NCI-H2107 treated with DMSO at 0.1 percent for 48 hours (cell line): ENCODE measurements around the gene ZACN.
"Not testable (repeated sequence)": the region's sequence is repeated elsewhere in the genome, so short reads cannot be mapped to it uniquely, and the experiment has no call there.

Source experiments
- DNase-seq: peaks from one replicate; lab custom pipeline; 2025; ENCODE audit not compliant: unreplicated experiment; lab: John Stamatoyannopoulos, UW

Gene ZACN

DNA sequence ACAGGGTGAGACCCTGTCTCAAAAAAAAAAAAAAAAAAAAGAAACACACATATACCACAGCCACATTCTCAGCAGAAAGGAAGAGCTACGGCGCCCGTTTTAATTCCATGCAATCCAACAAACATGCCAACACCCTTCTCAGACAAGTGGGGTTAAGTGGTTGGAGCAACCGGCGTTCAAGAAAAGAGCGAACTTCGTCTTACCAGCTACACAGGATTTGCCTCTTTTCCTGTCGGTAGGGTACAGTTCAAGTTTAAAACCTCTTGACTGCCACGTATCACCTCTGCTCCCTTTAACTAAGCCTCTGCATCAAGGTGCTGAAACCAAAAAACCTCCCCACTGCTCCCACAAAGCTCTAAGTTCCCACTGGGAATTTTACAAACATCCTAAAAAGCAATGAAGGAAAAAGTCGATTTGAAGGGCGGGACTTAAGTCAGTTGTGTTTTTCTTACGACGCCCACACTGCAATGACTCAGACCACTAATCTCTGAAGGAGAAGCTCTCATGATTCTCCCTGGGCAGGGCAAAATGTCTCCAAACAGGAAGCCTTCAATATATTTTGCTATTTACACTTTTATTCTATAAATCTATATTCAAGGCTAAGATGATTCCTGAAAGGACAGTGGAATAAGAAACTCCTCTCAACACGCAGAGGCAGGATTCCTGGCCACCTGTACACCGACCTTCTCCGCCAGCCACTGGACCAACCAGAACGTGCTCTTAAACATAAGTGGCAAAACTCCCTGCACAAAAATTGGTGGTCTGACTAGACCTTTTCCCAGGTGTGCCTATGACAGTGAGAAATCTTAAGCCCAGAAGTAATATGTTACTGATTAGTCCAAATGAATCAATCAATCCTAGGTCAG, 25.5 kb upstream of the ZACN start:
- no peak for DNase-seq

DNA sequence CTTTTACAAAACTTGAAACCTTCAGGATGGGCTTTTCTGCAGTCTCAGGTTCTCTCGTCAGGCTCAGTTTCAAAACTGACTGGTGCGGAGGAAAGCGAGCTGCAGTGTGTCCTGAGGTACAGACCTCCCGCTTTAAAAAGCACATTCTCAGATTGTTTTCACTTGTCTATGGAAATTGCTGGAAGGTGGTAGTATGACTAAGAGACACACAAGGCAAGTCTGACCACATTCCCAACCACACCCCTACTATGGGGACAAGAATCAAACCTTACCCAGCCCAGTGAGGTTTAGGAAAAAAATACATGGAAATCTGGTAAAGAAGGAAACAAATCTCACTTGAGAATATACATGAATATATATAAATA, 24.9 kb upstream of the ZACN start:
- no peak for DNase-seq

DNA sequence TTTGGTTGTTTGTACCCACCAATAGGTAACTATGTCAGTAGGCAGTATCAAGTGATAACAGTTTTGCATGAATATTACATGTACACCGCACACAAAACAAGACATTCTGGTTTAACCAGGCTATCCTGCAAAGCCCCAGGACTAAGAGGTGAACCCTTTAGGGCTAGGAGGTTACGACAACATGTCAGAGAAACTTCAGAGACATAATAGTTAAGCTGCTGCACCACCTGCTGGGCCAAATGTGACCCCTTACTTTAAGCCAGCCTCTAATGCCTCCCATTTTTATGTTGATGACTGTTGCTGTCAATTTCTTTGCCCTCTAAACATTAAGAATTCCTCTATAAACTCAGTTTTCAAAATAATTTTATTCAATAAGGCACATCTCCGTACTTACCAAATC, 22.1 kb upstream of the ZACN start:
- no peak for DNase-seq

DNA sequence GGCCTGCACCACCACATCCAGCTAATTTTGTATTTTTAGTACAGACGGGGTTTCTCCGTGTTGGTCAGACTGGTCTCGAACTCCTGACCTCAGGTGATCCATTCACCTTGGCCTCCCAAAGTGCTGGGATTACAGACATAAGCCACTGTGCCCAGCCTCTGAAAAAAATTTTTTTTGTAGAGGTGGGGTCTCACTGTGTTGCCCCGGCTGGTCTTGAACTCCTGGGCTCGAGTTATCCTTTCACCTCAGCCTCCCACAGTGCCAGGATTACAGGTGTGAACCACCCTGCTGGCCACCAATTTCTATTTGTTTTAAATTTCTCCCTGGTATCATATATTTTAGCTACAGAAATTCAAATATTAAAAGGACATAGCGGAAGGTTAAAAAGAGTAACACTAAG, 20.7 kb upstream of the ZACN start:
- not testable (repeated sequence) for DNase-seq

DNA sequence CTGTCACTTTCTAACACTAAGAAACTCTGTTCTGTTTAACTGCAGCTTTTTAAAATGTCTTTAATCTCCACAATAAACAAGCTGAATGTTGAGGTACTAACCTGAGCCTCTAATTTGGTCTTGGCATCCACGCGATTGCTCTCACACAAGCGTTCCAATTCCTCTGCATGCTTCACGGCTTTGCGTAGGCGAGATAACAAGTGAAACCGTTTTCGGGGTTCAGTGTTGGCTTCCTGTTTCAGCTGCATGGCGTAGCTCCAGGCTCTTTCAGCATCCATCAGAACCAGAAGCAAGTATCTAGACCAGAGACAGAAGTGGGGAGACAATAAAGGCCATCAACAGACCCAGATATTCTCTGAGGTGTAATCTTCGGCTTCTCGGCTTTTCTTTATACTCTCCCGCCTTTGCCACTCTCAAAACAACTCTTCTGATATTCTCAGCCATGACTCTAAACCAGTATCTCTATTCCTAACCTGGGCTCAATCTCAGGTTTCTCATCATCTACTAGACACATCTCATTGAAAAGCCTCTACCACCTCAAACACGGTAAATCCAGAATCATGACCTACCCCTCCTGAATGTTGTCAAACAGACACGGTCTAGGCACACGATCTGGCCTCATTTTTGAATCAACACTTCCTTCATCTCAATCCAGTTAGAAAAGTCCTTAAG, 15.0 kb upstream of the ZACN start:
- DNase-seq = no peak

DNA sequence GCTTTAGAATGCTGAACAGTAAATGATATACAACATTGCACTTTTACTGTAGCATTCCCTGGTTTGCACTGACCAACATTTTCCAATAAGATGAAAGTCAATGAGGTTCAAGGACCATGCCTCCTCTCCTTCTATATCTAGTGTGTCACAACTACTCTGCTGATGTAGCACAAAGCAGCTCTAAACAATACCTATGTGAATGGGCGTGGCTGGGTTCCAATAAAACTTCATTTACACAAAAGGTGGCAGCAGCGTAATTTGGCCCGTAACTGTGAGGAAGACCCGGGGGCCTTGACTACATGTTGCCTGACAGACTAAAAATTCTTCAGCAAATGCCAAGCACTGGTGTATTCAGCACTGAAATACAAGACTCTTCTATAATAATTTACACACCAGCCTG, 13.2 kb upstream of the ZACN start:
- no peak for DNase-seq

DNA sequence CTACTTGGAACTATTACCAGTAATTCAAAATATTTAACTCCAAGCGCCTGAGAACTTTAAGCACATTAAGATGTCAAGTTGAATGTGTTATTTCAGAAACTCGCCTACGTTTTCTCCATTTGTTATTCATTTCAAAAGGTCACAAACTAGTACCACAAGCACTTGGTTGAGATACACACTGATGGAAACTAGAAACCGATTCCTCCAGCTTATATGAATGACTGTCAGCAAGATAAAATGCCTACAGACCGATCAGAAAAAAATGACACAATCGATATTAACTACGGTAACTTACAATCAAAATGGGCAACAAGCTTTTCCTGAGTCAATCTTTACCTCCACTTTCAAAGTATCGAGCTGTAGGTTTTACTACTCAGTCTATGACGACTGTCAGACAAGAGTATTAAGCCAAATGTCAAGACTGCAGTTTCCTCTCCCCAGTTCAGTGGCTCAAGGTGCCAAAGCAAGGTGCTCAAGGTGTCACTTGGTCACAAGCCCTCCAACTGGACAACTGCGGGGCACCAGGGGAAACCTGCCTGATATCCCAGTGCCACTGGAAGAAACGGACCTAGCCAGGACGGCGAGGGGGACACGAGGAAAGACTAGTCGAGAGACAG, 7.3 kb upstream of the ZACN start:
- no peak for DNase-seq

DNA sequence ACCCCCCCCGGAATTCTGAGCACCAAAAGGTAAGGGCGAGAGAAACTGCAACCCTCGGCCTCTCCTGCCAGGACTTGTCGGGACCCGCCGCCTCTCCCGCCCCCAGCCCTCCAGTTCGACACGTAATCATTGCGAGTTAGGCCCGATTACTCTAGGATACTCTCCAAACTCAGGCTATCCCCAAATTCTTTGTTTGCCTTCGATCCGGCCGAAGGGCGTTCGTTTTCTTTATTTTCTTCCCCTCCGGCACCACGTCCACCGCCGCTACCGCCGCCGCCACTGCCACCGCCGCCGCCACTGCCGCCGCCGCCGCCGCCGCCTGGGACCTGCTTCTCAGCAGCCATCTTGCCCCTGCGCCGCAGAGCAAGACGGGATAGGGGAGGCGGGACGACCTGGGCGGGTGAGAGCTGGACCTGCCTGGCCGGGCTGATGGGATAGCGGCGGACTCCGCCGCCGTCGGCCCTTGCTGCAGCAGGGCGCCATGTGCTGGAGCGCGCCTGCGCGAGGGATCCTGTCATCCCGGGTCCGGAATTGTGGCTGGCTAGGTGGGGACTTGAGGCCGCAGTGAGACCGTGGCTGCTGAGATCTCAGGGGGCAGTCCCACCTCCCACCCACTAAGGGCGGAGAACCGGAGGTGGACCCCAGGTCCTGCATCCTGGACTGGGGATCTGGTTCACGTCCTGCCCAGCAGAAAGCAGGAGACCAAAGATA, 6.7 kb upstream of the ZACN start, which contains the start of gene SRP68:
Gene SRP68, minus strand, starts transcription at position 370 of the 711 bp plus-strand sequence. Its CDS starts 26 bp downstream, at position 344.
- DNase-seq = peak; percentile 50

DNA sequence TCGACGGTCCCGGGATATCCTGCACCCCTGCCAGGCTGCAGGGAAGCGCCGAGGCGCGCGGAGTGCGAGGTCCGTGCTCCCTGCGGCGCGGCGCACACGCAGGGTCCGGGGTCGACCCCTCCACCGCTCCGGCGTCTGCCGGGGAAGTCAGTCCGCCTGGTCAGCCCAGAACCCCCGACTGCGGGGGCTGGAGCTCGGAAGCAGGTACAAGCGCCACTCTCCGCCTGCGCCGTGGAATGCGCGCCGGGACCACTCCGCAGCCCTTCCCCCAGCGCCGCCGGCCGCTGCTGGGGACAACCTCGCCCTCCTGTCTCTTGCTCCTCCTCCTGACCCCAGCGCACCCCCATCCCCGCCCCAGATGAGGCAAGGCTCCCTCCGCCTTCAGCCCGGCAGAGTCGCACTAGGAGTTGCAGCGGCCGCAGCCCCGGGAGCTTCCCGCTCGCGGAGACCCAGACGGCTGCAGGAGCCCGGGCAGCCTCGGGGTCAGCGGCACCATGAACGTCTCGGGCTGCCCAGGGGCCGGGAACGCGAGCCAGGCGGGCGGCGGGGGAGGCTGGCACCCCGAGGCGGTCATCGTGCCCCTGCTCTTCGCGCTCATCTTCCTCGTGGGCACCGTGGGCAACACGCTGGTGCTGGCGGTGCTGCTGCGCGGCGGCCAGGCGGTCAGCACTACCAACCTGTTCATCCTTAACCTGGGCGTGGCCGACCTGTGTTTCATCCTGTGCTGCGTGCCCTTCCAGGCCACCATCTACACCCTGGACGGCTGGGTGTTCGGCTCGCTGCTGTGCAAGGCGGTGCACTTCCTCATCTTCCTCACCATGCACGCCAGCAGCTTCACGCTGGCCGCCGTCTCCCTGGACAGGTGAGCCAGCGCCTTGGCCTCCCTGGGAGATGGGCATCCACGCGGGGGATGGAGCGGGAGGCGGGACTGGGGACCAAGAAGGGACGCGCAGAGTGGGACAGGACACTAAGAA, 4.3 kb upstream of the ZACN start, which contains the start of gene GALR2:
Gene GALR2, plus strand, starts transcription at position 392 of the 974 bp plus-strand sequence. Its CDS starts 103 bp downstream, at position 495.
- DNase-seq = no peak

DNA sequence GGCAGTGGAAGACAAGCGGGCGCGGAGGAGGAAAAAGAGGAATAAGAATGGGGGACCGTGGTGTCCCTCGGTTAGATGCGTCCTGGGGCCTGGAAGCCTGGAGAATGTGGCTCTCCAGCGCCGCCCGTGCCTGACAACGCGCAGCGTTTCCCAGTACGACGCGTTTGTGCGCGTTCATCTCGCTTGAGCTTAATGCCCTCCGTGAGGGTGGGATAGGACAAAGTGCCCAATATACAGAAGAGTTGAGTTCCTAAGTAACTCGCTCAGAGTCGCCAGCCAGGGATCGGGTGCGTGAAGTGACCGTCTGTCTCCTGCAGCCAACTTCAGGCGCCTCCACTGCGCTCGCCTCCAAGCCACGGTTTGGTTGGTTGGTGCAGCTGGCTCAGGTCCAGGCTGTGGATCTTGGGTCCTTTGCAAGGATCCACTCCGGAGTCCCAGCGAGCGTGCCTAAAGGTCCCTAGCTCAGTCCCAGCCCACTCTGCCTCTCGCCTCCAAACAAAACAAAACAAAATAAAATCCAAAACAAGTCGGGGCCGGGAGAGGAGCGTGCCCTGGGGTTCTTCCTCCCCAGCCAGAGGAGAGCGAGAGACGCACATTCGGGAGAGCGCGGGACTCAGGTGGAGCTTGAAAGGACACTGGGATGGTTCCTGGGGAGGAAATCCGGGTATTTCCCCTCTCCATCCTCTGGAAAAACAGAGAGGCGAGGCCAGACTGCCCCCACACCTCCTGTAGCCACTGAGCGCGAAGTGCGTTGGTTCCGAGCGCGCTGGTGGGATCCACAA, 3.4 kb upstream of the ZACN start:
- DNase-seq = no peak

DNA sequence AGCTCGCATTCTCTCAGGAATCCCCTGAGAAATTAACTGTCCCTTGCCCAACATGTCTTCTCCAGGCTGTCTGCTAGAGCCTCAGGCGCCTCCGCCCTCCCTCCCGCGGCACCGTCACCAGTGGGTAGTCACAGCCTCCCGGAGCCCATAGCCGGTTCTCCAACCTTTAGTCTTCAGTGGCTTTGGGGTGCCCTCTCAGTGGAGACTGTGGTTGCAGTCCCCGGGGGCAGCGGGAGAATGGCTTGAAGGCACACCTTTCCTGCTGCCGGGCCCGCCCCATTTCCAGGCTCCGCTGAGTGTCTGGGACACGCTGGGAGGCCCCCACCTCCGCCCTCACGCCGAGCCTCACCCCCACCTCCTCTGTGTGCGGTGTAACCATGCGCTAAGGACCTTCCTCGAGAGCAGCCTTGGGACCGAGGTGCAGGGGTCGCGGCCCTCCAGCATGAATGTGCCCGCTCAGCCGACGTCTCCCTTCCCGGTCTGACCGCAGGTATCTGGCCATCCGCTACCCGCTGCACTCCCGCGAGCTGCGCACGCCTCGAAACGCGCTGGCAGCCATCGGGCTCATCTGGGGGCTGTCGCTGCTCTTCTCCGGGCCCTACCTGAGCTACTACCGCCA, 2.7 kb upstream of the ZACN start:
- no peak for DNase-seq

DNA sequence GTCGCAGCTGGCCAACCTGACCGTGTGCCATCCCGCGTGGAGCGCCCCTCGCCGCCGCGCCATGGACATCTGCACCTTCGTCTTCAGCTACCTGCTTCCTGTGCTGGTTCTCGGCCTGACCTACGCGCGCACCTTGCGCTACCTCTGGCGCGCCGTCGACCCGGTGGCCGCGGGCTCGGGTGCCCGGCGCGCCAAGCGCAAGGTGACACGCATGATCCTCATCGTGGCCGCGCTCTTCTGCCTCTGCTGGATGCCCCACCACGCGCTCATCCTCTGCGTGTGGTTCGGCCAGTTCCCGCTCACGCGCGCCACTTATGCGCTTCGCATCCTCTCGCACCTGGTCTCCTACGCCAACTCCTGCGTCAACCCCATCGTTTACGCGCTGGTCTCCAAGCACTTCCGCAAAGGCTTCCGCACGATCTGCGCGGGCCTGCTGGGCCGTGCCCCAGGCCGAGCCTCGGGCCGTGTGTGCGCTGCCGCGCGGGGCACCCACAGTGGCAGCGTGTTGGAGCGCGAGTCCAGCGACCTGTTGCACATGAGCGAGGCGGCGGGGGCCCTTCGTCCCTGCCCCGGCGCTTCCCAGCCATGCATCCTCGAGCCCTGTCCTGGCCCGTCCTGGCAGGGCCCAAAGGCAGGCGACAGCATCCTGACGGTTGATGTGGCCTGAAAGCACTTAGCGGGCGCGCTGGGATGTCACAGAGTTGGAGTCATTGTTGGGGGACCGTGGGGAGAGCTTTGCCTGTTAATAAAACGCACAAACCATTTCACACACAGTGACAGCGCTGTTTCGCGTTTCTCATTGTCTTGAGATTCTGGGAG, 2.0 kb upstream of the ZACN start:
- no peak for DNase-seq

DNA sequence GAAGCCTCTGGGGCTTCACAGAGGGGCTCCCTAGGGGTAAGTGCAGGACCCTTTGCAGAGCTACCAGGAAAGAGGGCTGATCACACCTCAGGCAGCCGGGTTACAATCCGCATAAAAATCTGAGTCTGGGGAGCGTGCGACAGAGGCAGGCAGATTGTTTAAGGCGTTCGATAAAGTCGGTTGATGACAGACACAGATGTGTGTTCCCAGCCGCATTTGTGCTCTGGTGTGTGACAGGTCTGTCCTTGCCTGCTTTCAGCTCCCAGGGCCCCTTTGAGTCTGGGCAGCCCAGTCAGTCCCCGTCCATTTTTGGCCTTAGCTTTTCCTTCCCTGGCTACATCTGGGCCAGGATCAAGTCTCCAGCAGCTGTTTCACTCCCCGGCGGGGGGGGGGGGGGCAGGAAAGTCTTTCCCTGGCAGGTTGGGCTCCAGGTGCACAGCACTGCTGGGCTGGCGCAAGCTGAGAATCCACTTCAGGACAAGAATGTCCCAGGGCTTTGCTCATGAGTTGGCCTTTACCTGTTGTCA, 1.3 kb upstream of the ZACN start:
- DNase-seq = peak; percentile 20

DNA sequence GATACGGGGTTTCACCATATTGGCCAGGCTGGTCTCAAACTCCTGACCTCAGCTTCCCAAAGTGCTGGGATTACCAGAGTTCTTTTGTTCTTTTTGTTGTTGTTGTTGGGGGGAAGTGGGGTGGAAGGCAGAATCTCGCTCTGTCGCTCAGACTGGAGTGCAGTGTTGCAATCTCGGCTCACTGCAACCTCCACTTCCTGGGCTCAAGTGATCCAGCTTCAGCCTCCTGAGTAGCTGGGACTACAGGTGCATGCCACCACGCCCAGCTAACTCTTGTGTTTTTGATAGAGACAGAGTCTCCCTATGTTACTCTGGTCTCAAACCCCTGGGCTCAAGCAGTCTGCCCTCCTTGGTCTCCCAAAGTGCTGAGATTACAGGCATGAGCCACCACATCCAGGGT, 612 bp upstream of the ZACN start:
- not testable (repeated sequence) for DNase-seq

DNA sequence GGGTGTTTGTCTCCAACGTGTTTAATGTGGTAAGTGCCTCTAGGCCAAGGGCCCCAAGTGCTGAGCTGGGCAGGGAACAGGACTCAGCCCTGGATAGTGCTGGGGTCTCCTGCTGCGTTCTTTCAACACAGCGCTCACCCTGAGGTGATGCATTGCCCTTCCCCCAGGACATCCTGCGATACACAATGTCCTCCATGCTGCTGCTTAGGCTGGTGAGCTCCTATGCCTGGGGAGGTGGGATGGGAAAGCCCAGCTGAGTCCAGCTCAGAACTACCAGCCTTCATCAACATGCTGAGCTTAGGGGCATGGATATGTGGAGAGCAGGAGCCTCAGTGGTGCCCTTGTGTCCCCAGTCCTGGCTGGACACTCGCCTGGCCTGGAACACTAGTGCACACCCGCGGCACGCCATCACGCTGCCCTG, 563 bp downstream of the ZACN start:
- no peak for DNase-seq

DNA sequence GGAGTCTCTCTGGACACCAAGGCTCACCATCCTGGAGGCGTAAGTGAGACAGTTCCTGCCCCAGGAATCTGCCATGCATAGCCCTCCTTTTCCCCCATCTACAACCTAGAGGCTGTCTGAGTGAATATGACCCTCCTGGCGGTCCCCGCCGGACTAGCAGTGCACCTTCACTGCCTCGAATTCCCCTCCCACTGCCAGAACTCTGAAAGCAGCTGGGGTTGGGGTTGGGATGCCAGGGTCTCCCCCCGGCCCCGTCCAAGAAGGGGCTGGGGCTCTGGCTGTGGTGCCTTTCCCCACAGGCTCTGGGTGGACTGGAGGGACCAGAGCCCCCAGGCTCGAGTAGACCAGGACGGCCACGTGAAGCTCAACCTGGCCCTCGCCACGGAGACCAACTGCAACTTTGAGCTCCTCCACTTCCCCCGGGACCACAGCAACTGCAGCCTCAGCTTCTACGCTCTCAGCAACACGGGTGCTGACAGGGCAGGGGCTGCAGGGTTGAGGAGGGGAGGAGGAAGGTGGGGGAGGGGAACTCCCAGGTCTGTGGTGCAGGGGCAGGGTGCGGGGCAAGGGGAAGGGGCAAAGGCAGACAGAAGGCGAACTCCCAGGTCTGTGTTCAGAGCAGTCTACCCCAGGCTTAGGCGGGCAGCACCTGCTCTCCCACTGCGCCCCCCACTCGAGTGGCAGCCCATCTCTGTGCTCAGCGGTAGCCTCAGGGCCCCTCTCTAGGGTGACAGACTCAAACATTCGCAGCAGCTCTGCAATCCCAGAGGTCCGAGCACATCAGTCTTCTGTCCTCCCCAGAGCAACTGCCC, 1.2 kb downstream of the ZACN start:
- DNase-seq = peak; percentile 11

DNA sequence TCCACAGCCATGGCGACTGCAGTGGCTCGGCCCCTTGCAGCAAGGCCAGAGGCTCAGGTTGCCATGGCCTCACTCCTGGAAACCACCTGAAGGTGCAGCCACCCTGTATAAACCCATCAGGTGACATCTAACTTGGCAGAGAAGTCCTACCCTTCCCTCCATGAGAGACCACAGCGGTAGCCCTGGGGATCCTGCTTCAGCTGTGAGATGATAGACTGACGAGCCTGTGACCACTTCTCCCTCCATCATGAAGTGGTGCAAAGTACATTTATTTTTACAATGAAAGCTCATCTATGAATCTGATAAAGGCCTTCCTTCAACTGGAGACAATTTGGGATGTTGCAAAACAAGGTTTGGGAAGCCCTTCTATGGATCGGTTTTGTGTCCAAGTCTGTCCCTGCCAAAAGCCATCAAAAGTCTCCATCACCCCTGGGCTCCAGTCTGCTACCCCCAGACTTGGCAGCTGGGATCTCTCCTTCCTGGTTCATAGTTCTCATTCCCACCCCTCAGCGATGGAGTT, 1.8 kb downstream of the ZACN start:
- no peak for DNase-seq
